CD4-positive, alpha-beta T cell treated with Interleukin-4 for 1 hour (primary cell): ENCODE data around the gene SOX18.

ENCODE experiments used
- DNase-seq, 2 donors: peaks; one replicate each; pipeline ENCODE4 v3.0.0-alpha.2; 2020 to 2022

Gene SOX18

GRCh38 chr20:64036346-64037198 is 12.9 kb downstream of the SOX18 start:
- DNase-seq = no peak

- no peak for DNase-seq
Measured at GRCh38 chr20:64035933-64036345, 13.5 kb downstream of the SOX18 start, which contains the start of gene C20orf204. Gene C20orf204 (plus strand): TSS chr20:64036182. CDS start chr20:64036324, 142 bp downstream.

GRCh38 chr20:64035066-64035932 is 14.1 kb downstream of the SOX18 start:
- DNase-seq = peak in 1 of 2 donors; percentile 49

GRCh38 chr20:64033981-64034493 is 15.4 kb downstream of the SOX18 start:
- no peak for DNase-seq

- no peak for DNase-seq
Measured at GRCh38 chr20:64032706-64033624, 16.5 kb downstream of the SOX18 start.

- no peak for DNase-seq
Measured at GRCh38 chr20:64031822-64032314, 17.6 kb downstream of the SOX18 start.

- no peak for DNase-seq
Measured at GRCh38 chr20:64030371-64031134, 18.9 kb downstream of the SOX18 start.

GRCh38 chr20:64029293-64030117 is 19.9 kb downstream of the SOX18 start:
- no peak for DNase-seq

GRCh38 chr20:64027981-64028685 is 21.3 kb downstream of the SOX18 start:
- DNase-seq = no peak

- no peak for DNase-seq
Measured at GRCh38 chr20:64025826-64026412, 23.5 kb downstream of the SOX18 start.

- no peak for DNase-seq
Measured at GRCh38 chr20:64025101-64025825, 24.2 kb downstream of the SOX18 start.

- no peak for DNase-seq
Measured at GRCh38 chr20:64024141-64024990, 25.1 kb downstream of the SOX18 start.

- DNase-seq = no peak
Measured at GRCh38 chr20:64023361-64024140, 25.9 kb downstream of the SOX18 start.

GRCh38 chr20:64022671-64023360 is 26.6 kb downstream of the SOX18 start:
- no peak for DNase-seq

- no peak for DNase-seq
Measured at GRCh38 chr20:64021124-64021975, 28.1 kb downstream of the SOX18 start.
